ENCODE measurements around the gene KCNN2.

Gene KCNN2
- 0 reads per million in 2 experiments for total RNA-seq

GRCh38 chr5:114361724-114362196 is at the start of gene KCNN2:
Gene KCNN2 (plus strand): TSS chr5:114362070. CDS start chr5:114362140, 70 bp downstream.
- no peak for DNase-seq (ENCODE audit: low read depth)

DNA sequence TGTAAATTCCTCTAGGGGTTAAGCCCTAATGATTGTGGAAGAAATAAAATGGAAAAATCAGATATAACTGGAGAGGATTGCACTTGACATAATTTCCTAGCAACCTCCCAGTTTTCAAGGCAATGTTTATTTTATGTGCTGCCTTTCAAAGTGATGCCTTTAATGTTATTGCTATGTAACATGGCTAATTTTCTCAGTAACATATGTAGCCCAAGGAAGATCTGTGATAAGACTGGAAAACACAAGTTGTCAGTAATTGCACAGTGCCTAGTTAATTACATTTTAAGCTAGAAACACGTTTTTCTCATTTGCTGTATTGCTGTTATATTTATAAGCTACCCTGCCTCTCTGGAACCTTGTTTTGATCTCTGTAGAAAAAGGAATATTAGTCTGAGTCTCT is 49.2 kb upstream of the KCNN2 start:
- no peak for DNase-seq (ENCODE audit: low read depth)

DNA sequence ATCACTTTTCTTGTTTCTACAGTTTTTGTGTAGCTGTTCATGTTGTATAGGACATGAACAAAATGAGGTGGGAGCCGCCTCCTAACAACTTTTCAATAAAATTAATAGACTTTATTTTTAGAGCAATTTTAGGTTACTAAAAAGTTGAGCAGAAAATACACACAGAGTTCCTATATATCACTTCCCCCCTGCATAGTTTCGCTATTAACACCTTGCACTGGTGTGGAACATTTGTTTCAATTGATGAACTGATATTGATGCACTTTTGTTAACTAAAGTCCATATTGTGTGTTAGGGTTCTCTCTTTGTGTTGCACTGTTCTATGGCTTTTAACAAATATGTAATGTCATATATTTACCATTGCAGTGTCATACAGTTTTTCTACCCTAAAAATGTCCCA is 47.8 kb upstream of the KCNN2 start:
- no peak for DNase-seq (ENCODE audit: low read depth)

DNA sequence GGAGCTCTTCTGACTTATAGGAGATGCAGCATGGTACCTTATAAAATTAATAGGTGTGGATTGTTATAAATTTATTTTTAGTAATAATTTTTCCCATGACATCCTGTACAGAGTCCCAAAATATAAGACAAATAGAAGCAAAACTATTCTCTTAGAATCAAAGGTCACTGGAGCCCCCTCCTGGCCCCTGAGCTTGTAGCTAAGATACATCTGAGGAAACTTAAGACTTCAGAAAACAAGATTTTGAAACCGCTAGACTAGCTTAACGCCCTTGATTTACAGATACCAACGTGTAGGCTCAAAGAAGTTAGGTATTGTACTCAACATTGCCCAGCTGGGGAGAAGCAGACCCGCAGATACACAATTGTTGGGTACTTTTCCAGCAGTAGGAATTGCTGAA is 45.7 kb upstream of the KCNN2 start:
- DNase-seq (ENCODE audit: low read depth): no peak

DNA sequence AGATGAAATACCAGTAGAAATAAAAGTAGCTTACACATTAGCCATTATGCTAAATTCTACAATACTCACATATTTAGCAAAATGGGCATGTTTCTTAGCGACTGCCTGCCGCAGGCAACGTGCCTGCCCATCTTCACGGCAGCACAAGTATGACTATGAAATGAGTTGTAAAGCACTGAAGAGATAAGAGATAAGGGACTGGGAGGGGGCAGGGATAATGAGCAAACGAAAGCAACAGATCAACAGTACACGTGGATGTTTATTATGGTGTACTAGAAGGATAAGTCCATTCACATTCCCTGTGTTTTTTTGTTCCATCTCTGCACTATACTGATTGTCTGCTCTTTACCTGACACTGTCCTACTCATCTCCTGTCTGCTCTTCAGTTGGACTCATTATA is 44.1 kb upstream of the KCNN2 start:
- no peak for DNase-seq (ENCODE audit: low read depth)

- DNase-seq (ENCODE audit: low read depth): no peak
Observed at GRCh38 chr5:114319236-114319635, 42.6 kb upstream of the KCNN2 start.

- no peak for DNase-seq (ENCODE audit: low read depth)
Observed at GRCh38 chr5:114319821-114320220, 42.0 kb upstream of the KCNN2 start.

GRCh38 chr5:114324282-114324681 is 37.6 kb upstream of the KCNN2 start:
- no peak for DNase-seq (ENCODE audit: low read depth)

DNA sequence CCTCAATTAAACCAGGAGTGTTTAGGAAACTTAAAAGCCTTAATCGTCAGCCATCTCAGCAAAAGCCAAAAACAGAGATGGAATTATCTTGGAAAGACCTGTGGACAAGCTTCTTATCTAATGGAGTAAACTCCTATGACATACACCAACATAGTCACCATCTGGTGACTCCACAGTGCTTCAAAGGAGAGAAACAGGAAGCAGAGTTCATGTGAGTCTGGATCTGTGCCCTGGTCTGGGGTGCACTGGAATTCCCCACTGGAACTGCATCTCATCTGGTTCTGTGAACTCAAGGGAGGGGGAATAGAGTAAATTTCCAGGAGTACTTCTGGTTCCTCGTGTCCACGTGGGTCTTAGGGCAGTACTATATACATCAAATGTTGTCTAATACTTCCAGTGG is 36.3 kb upstream of the KCNN2 start:
- DNase-seq (ENCODE audit: low read depth): no peak

DNA sequence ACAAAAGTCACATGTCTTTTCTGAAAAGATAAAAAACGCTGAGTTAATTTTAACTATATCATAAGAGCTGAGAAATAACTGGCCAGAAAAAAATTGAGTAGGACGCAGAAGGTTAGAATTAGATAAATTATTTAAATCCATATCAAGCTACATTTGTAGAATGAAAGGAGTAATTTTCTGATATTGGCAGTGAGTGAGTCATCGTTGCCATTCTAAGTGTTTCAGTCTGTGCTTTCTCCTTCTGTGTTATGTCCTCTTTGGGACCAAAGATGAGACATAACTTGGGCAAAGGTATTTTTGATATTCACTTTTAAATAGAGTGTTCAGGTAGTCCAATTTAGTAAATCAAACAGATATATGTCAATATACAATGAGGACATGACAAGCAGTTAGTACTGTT is 34.4 kb upstream of the KCNN2 start:
- no peak for DNase-seq (ENCODE audit: low read depth)

- no peak for DNase-seq (ENCODE audit: low read depth)
Observed at GRCh38 chr5:114327987-114328386, 33.9 kb upstream of the KCNN2 start.

- DNase-seq (ENCODE audit: low read depth): no peak
Observed at GRCh38 chr5:114330916-114331531, 30.8 kb upstream of the KCNN2 start.

GRCh38 chr5:114332493-114332892 is 29.4 kb upstream of the KCNN2 start:
- no peak for DNase-seq (ENCODE audit: low read depth)

DNA sequence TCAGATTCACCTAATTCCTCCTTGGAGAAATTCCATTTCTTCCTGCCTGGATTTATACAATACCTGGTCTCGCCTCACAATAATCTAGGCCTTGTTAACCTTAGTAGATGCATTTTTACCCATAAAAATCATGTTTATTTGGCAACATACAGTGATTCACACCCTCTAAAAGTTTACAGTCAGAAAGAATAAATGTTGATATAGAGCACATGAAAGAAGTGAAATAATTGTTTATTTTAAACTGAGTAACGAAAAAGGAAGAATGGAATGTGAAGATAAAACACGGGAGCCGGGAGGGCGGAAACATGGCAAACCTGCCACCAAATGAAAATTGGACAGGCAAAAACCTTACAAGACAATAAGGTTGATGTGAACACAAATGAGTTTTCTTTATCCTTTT is 28.9 kb upstream of the KCNN2 start:
- no peak for DNase-seq (ENCODE audit: low read depth)

GRCh38 chr5:114335391-114335790 is 26.5 kb upstream of the KCNN2 start:
- no peak for DNase-seq (ENCODE audit: low read depth)

GRCh38 chr5:114339108-114339507 is 22.8 kb upstream of the KCNN2 start:
- DNase-seq (ENCODE audit: low read depth): no peak

- DNase-seq (ENCODE audit: low read depth): no peak
Observed at GRCh38 chr5:114346181-114346580, 15.7 kb upstream of the KCNN2 start.

DNA sequence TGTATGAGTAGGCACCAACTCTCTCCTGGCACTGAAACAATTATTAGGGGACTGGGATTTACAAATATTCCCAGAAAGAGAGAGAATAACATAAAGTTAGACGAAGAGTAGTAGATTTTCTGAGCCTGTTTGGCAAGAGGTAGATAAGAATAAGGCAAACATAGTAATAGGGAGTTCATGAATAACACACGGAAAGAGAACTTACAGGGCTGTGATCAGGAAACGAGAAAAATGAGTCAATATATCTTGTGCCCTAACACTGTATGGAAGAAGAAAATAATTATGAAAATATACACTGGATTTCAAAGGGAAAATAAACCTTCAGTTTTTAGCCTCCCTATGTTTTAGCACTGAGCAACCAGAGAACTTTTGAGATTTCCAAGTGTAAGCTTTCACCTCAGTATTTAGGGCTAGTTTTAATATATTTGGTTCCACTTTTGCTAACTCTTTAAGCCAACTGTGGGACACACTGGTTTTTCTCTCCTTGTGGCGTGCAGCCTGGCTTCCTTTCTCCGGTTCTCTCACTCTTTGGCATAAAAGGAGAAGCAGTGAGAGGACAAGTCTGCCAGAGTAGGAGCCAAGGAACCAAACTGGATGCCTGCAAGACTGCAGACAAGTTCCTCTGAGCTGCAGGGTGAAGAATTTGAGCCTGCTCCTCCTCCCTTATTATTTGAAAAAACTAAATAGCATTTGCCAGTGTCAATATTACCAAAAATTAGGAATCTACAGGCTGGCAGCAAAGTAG is 6.6 kb upstream of the KCNN2 start:
- no peak for DNase-seq (ENCODE audit: low read depth)

GRCh38 chr5:114358329-114358728 is 3.5 kb upstream of the KCNN2 start:
- no peak for DNase-seq (ENCODE audit: low read depth)

GRCh38 chr5:114360357-114360756 is 1.5 kb upstream of the KCNN2 start:
- DNase-seq (ENCODE audit: low read depth): no peak

DNA sequence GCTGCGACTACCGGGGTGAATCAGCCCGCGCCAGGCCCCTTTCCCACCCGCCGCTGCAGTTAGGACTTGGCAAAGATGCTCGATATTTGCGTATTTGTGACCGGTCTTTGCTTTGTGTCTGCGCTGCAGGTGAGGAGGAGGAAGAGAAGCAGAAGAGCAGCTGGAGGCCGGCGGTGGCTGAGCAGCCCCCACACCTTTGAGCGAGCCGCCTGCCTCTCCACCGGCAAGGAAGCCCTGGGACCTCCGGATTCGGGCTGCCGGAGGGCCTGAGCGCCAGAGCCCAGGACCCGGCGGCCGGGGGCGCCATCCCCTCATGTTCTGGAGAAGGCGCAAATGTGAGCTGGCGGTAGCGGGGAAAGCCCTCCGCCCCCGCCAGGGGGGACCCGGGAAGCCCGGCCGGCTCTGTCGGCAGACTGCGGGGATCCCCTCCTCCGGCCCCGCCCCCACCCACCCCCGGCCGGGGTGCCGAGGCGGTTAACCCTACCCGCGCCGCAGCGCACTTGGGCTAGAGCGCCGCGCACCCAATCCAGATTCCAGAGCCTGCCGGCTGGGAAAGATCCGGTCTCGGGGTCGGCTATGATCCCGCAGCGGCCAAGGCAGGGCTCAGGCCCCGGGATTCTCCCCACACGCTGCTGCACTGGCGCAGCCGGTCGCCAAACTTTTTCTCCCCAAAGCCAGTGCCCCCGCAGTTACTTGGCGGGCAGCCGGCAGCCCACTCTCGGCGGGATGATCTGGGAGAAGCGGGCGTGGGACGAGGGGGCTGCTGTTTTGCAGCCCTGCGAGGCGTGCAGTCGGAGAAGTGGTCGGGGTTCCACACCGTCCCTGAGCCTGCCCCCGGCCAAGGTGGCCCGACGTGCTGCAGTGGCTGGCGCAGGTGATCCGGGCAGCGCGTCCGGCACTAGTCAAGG is 800 bp upstream of the KCNN2 start:
- DNase-seq (ENCODE audit: low read depth): no peak

DNA sequence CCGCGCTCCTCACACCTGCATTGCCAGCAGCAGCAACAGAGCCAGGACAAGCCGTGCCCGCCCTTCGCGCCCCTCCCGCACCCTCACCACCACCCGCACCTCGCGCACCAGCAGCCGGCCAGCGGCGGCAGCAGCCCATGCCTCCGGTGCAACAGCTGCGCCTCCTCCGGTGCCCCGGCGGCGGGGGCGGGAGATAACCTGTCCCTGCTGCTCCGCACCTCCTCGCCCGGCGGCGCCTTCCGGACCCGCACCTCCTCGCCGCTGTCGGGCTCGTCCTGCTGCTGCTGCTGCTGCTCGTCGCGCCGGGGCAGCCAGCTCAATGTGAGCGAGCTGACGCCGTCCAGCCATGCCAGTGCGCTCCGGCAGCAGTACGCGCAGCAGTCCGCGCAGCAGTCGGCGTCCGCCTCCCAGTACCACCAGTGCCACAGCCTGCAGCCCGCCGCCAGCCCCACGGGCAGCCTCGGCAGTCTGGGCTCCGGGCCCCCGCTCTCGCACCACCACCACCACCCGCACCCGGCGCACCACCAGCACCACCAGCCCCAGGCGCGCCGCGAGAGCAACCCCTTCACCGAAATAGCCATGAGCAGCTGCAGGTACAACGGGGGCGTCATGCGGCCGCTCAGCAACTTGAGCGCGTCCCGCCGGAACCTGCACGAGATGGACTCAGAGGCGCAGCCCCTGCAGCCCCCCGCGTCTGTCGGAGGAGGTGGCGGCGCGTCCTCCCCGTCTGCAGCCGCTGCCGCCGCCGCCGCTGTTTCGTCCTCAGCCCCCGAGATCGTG is 517 bp downstream of the KCNN2 start:
- DNase-seq (ENCODE audit: low read depth): no peak
